PC-9 (cell line): ENCODE results near the gene TRIM74.
"Not testable (repeated sequence)": the region's sequence is repeated elsewhere in the genome, so short reads cannot be mapped to it uniquely, and the experiment has no call there.

Experiments
- CTCF ChIP-seq: fragments of 200-600 bp; sonication (generic); conservative IDR thresholded peaks from 2 replicates; pipeline ENCODE4 v1.6.1; 2017; ENCODE audit warnings: mixed run types, antibody characterized with exemption, mild to moderate bottlenecking, moderate library complexity
- EZH2 ChIP-seq: fragments of 200-600 bp; sonication (generic); IDR thresholded peaks from 2 replicates; pipeline ENCODE4 v1.8.0; 2017; ENCODE audit warnings: antibody characterized with exemption, low read depth

GRCh38 chr7:72913750-72914149 lies 55.5 kb downstream of the TRIM74 start:
- not testable (repeated sequence) for TF ChIP-seq CTCF, EZH2
